ENCODE results near the gene ZCCHC24.

The ZCCHC24 gene

DNA sequence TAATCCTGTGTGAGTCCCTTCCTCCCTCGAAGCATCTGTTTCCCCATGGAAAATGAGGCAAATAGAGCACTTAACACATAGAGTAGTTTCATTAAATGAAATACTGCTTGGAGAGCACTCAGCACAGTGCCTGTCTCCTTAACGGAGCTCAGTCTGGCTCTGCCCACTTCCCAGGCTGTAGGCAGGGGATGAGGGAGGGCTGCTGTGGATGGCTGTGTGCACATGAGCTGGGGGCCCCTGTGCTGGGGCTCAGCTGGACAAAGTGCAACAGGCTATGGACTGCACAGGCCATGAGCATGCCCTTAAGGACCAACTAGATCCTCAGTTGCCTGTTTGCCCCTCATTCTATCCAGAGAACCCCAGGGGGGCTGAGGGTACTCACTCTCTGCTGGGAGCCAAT, 14.5 kb downstream of the ZCCHC24 start:
- no peak for DNase-seq

- DNase-seq = no peak
These were observed 15.0 kb downstream of the ZCCHC24 start for GRCh38 chr10:79430325-79430905.

GRCh38 chr10:79429751-79430150, 15.7 kb downstream of the ZCCHC24 start:
- DNase-seq = no peak

GRCh38 chr10:79427965-79428364, 17.5 kb downstream of the ZCCHC24 start:
- DNase-seq = no peak

DNA sequence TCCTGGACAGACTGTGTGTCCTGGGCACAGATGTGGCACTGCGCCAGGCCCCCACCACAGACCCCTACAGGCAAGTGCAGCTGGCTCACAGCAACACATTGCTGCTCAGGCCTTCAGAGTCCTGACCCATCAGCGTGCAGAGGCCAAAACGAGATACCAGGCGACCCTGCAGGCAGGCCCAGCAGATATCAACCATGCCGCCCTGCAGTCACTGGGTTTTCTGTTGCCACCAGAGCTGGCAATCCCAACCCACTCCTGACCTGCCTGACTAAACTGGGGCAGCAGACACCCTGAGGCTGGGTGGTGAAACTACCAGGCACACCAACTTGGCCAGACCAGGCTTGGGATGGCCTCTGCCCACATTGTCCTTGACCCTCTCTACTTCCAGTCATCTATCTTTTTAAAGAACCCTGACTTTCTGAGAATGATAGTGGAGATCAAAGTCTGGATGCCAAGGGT, 20.3 kb downstream of the ZCCHC24 start:
- DNase-seq = no peak

DNA sequence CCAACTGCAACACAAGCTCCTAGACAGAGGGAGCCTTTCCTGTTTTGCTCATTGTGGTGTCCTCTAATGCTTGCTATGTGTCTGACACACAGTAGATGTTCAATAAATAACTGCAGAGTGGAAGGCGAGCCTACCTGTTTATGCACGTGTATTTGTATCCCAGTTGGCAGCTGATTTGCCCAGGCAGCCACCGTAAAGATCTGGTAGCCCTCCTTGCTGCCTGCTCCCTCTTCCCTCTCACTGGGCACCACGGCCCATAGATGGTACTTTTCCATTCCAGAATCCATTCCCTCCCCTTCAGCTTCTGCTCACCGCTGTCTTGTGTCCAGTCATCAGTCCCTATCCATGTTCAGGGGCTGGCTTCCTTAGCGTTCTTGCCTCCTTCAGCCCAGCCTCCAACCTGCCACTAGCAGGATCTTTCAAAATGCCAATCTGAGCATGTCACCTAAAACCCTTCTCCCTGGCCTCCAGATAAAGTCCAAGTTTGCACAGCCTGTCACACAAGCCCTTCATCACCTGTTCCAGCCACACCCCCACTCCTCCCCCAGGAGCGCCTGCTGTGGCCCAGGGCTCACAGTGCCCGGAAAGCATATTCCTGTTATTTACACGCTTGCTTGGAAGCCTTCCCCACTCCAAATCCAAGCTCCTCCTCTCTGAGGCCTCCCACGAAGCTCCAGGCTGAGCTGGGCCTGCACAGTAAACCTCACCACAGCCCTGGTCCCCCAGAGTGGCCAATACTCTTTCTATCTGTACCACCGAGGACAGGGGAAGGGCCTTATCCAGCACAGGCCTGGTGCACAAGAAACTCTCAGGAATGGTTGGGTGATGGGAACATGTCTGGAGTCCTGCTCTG, 21.0 kb downstream of the ZCCHC24 start:
- DNase-seq = no peak

- DNase-seq = no peak
These were observed 23.1 kb downstream of the ZCCHC24 start for GRCh38 chr10:79422178-79422892.

DNA sequence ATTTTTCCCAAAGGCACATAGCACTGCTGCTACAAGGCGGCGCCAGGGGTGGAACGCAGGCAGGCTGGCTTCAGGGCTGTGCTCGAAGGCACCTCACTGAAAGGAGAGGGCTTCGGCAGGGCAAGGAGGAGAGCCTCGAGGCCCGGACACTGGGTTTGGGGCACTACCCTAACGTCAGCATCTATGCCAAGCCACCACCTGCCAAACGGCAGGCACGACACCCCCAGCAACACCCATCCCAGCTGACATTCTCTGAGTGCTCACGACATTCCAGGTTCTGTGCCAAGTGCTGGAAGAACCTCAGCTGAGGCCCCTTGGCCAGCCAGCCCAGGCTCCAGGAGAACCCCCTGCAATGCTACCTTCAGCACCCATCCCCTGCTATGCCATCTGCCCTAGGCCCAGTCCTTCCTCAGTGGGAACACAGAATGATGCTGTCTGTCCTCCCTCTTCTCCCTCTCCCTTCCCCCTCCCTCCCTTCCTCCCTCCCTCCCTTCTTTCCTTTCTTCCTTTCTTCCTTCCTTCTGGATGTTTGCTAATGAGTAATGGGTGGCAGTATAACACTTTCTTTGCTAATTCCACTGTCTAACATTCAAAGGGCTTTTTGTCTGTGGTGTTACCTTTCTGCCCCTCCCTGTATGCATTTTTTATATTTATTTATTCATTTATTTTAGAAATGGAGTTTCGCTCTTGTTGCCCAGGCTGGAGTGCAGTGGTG, 24.3 kb downstream of the ZCCHC24 start:
- no peak for DNase-seq

DNA sequence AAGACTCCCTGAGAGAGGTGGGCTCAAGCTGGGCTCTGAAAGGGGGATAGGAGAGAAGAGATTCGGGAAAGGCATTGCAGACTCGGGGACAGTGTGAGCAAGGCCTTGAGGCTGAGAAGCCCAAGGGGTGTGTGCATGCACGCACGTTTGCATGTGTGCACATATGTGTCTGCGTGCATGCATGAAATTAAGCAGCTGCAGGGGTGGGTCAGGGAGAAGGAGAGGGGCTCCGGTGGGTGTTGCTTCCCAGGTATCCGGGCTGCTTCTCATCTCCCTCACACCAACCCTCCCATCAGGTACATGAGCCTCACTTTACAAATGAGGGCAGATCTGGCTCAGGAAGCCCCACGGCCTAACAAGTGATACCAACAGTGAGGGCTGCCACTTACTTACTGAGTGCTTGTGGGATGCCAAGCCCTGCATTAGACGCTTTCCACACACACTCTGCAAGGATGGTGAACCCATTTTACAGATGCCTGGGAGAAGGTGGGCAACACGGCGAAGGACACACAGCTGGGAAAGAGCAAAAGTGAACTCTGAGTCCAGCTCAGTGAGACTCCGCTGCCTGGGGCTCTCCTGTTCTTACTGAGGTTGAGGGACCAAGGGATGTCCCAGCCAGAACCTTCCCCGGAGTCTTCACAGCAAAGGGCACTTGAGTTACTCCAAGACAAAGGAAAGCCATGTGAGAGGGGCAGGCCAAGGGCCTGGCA, 26.4 kb downstream of the ZCCHC24 start:
- DNase-seq = no peak

- no peak for DNase-seq
These were observed 27.1 kb downstream of the ZCCHC24 start for GRCh38 chr10:79418274-79418673.

- DNase-seq = no peak
These were observed 27.7 kb downstream of the ZCCHC24 start for GRCh38 chr10:79417731-79418130.

- no peak for DNase-seq
These were observed 28.2 kb downstream of the ZCCHC24 start for GRCh38 chr10:79417266-79417665.

DNA sequence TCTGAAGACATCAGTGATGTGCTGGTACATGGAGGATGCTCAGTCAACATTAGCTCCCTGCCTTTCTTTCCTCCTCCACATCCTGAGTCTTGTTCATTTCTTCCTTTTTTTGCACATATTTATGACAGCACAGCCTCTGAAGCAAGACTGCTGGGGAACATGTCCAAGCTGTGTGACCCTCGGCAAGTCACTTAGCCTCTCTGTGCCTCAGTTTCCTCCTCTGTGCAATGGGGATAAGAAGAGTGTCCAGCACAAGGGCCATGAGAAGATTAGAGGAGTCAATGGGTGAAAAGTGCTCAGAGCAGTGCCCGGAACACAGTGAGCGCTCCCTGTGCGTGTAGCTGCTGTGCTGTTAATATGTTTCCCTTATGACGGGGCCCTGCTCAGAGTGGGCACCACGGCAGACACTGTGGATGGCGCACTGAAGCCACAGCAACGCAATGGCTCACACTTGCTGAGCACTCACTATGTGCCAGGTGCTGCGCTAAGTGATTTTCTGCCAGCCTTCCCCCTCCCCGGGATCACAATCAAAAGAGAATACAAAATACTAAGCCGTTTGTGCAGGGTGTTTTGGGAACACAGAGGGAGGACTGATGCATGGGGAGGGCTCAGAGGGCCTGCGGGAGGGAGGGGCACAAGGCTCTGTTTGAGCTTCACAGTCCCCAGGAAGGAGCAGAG, 28.7 kb downstream of the ZCCHC24 start:
- no peak for DNase-seq

GRCh38 chr10:79415736-79416577, 29.5 kb downstream of the ZCCHC24 start:
- DNase-seq = no peak

DNA sequence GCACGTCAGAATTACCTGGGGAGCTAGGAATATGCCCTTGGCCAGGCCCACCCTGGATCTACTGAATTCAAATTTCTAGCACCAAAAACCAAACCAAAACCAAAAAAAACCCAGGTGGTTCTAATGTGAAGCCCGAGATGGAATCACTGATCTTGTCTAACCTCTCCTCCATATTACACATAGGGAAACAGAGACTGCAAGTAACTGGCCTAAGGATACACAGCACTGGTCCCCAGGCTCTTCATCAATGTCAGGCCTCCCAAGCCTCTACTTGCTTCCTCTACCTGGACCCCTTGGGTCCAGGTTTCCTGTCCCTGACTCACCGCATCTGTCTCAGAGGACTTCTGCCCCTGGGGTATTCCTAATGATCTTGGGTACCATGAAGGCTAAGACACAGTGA, 30.7 kb downstream of the ZCCHC24 start:
- DNase-seq = no peak

- no peak for DNase-seq
These were observed 32.2 kb downstream of the ZCCHC24 start for GRCh38 chr10:79413196-79413595.

DNA sequence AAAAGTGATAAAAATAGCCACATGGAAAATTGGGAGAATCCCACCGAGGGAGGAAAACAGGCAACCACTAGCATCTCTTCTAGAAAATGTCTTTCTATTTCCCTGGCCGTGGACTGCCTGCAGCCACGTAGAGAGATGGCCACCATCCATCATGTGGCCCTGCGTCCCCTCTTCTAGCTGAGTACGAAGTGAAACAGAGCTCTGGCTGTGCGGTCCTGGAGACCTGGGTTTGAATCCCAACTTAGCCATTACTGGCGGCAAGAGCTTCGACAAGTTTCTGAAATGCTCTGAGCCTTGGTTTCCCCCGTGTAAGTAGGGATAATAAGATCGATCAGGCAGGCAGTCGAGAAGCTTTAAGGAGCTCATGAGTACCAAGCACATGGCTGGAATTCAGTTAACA, 32.9 kb downstream of the ZCCHC24 start:
- DNase-seq = no peak

- no peak for DNase-seq
These were observed 33.6 kb downstream of the ZCCHC24 start for GRCh38 chr10:79411546-79412495.

DNA sequence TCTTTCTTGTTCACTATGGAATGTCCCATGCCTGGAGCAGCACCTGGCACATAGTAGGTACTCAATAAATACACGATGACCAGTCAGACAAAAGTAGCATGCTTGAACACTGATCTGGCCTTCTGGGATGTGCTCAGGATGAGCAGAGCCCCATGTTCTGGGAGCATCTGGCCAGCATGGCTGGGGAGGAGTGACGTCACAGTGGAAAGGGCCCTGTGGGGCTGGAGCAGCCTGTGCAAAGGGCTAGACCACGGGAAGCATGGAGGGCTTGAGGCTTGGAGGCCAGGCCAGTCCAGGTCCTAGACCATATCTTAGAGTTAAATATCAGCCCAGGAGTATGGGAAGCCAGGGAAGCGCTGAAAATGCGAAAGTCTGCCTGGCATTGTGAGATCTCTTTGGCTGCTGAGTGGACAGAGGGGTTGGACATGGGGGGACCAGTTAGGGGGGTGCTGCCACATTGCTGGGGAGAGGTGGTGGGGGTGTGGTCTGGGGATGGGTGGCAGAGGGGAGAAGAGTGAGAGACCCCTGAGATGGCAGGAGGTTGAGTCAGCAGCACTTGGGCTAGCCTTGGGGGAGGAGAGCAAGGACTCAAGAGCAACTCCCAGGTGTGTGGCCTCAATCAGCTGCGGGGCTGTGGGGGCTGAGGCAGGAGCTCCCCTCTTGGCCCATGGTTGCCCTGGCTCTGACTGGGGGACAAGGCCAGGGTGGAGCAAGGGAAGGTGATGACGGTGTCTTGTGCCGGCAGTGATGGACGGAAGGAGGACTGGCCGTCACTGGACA, 34.9 kb downstream of the ZCCHC24 start:
- DNase-seq = no peak

All from CD4-positive, alpha-beta T cell treated with Interleukin-17A for 1 hour (primary cell).